Cardiac muscle cell (in vitro differentiated cells and primary cell): ENCODE results near the gene CELA3A. TPM values are rescaled to one million over a fixed set of nuclear protein-coding genes. Genes with fewer than 3 reads are reported as not detected.

ENCODE experiments used
- DNase-seq, 2 donors: peaks; one replicate each; pipeline versions ENCODE4 v3.0.0 to v3.0.0-alpha.2; 2010 to 2017; ENCODE audit warnings: low read depth in 1 of 2, low spot score in 1 of 2
- H3K27ac ChIP-seq: fragments of 200-600 bp; sonication (generic); 2 replicates; pipeline ENCODE4 v1.5.1; 2016
- H3K27me3 ChIP-seq: fragments of 200-600 bp; sonication (generic); 2 replicates; pipeline ENCODE4 v1.6.0; 2016; ENCODE audit warnings: control low read depth
- H3K36me3 ChIP-seq: fragments of 200-600 bp; sonication (generic); 2 replicates; pipeline ENCODE4 v1.5.1; 2016; ENCODE audit warnings: control low read depth
- H3K4me1 ChIP-seq: fragments of 200-600 bp; sonication (generic); 2 replicates; pipeline ENCODE4 v1.8.1; 2017; ENCODE audit warnings: low read depth, mild to moderate bottlenecking, mixed run types
- H3K4me3 ChIP-seq: fragments of 200-600 bp; sonication (generic); 2 replicates; pipeline ENCODE4 v1.5.1; 2016; ENCODE audit warnings: mild to moderate bottlenecking
- H3K9me3 ChIP-seq: fragments of 200-600 bp; sonication (generic); 2 replicates; pipeline ENCODE4 v1.5.1; 2017; ENCODE audit warnings: low read depth, mild to moderate bottlenecking, control low read depth
- polyA plus RNA-seq: library from polyadenylated mRNA; unstranded; fragments of >200 nt; fragmentation: Nextera tagmentation; extraction: Ambion mirVana; gene quantifications from 2 replicates; pipeline ENCODE4 v1.2.1, GENCODE V29; 2016
- total RNA-seq: library from RNA; depleted of rRNA; stranded (reverse); fragments of >200 nt; gene quantifications from 2 replicates; pipeline ENCODE4 v1.2.3, GENCODE V29; 2016
- TF ChIP-seq, protein P1 (sequence below): IDR thresholded peaks from 2 replicates; pipeline ENCODE4 v1.5.1; 2012; ENCODE audit warnings: low read depth, mild to moderate bottlenecking, low read length

CELA3A gene
- total and polyA plus RNA-seq, 2 experiments from 2014 or later = not detected

DNA sequence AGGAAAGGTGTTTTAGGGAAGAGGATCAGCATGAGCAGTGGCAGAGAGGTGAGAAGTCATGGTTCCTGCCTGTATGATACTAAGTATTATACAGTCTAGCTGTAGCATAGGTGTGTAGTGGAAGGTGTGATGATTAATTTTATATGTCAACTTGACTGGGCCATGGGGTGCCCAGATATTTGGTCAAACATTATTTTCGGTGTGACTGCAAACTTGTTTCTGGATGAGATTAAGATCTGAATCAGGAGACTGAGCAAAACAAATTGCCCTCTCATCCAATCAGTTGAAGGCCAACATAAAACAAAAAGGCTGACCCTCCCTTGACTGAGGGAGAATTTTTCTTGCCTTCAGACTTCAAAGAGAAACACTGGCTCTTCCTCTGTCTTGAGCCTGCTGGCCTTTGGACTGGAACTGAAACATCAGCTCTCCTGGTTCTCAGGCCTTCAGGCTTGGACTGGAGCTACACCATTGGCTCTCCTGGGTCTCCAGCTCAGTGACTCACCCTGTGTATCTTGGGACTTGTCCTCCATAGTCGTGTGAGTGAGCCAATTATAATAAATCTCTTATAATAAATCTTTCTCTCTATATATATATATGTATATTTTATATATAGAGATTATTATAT, 44.3 kb downstream of the CELA3A start:
- H3K4me3 ChIP-seq = no peak overlapping the region
- H3K27ac ChIP-seq = no peak overlapping the region
- H3K4me1 ChIP-seq = peaks cover 3% of the 10 kb centered on the region
- TF ChIP-seq, protein P1, sequence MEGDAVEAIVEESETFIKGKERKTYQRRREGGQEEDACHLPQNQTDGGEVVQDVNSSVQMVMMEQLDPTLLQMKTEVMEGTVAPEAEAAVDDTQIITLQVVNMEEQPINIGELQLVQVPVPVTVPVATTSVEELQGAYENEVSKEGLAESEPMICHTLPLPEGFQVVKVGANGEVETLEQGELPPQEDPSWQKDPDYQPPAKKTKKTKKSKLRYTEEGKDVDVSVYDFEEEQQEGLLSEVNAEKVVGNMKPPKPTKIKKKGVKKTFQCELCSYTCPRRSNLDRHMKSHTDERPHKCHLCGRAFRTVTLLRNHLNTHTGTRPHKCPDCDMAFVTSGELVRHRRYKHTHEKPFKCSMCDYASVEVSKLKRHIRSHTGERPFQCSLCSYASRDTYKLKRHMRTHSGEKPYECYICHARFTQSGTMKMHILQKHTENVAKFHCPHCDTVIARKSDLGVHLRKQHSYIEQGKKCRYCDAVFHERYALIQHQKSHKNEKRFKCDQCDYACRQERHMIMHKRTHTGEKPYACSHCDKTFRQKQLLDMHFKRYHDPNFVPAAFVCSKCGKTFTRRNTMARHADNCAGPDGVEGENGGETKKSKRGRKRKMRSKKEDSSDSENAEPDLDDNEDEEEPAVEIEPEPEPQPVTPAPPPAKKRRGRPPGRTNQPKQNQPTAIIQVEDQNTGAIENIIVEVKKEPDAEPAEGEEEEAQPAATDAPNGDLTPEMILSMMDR = no peak
- no peaks in the 10 kb centered on the region for H3K36me3 ChIP-seq
- DNase-seq = no peak
- no peaks in the 10 kb centered on the region for H3K9me3 ChIP-seq
- H3K27me3 ChIP-seq = no peaks in the 10 kb centered on the region

DNA sequence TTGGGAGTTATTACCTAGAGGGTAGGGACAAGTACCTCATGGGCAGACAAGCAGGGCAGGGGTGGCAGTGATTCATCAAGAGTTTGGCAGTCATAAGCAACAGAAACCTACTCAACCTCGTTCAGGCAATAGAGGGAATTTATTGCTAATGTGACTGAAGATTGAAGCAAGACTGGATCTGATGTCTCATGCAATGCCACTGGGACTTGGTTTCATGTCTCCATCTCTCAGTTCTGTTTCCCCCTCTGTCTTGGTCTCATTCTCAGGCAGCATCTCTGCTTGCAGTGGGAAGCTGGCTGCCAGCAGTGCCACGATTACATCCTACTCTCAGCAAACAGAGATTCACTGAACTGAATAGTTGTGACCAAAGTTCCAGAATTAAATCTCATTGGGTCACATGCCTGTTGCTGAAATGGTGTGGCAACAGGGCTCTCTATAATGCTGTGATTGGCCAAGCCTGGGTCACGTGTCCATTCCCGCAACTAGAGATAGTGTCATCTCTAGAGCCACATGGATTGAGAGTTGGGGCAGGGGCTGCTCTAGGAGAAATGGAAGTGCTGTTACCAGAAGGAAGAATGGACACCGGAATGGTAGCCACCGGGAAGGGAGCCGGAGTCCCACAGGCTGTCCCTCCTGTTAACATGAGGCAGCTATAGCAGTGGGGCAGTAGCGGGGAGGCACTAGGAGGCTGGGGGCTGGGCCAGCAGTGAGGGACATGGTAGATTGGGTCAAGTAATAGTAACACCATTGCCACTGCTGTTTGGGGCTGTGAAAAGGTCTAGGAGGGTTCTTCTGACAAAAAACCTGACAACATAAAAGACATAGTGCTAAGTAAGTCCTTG, 47.1 kb downstream of the CELA3A start:
- Histone ChIP-seq H3K36me3 (no peaks in the 10 kb centered on the region), H3K27ac (no peak overlapping the region), H3K4me3 (no peak overlapping the region), H3K4me1 (peaks cover 3% of the 10 kb centered on the region), H3K27me3 (no peaks in the 10 kb centered on the region), H3K9me3 (no peaks in the 10 kb centered on the region)
- DNase-seq = peak in 1 of 2 donors; percentile 44
- TF ChIP-seq, protein P1 = no peak

DNA sequence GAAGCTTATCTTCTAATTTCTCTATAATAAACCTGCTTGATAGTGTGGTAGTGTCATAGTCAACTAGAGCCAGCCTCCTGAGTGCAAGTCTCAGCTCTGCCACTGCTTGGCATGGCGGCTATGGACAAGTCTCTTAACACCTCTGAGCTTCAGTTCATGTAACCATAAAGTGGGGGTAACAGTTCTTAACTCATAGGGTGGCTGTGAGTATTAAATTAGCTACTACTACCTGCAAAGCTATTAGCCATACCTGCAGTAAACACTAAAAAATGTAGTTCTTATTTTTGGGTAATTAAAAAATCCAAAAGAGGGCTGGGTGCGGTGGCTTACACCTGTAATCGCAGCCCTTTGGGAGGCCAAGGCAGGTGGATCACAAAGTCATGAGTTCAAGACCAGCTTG, 48.9 kb downstream of the CELA3A start:
- DNase-seq = no peak

DNA sequence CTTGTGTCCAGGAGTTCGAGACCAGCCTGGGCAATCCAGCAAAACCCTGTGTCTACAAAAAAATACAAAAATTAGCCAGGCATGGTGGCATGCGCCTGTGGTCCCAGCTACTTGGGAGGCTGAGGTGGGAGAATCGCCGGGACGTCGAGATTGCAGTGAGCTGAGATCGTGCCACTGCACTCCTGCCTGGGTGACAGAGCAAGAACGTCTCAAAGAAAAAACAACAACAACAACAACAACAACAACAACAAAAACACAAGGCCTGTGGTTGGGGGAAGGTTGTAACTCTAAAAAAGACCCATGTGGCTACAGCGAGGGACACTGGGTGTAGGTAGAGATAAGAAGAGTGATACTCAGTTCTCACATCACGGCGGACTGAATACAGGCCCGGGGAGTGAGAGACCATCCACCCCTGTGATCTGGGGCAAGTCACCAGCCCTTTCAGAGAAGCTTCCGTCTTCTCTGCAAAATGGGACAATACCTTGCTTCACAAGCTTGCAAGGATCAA, 50.2 kb downstream of the CELA3A start:
- TF ChIP-seq, protein P1 = no peak
- no peak overlapping the region for H3K27ac ChIP-seq
- no peaks in the 10 kb centered on the region for H3K9me3 ChIP-seq
- no peaks in the 10 kb centered on the region for H3K27me3 ChIP-seq
- no peaks in the 10 kb centered on the region for H3K36me3 ChIP-seq
- H3K4me1 ChIP-seq = peaks cover 22% of the 10 kb centered on the region
- H3K4me3 ChIP-seq = no peak overlapping the region
- DNase-seq = no peak

More for the DNA sequence above, 48.9 kb downstream of the CELA3A start:
- no peaks in the 10 kb centered on the region for H3K27me3 ChIP-seq
- no peak overlapping the region for H3K4me3 ChIP-seq
- TF ChIP-seq, protein P1 = no peak
- H3K36me3 ChIP-seq = no peaks in the 10 kb centered on the region
- no peak overlapping the region for H3K27ac ChIP-seq
- H3K9me3 ChIP-seq = no peaks in the 10 kb centered on the region
- H3K4me1 ChIP-seq = peaks cover 8% of the 10 kb centered on the region

DNA sequence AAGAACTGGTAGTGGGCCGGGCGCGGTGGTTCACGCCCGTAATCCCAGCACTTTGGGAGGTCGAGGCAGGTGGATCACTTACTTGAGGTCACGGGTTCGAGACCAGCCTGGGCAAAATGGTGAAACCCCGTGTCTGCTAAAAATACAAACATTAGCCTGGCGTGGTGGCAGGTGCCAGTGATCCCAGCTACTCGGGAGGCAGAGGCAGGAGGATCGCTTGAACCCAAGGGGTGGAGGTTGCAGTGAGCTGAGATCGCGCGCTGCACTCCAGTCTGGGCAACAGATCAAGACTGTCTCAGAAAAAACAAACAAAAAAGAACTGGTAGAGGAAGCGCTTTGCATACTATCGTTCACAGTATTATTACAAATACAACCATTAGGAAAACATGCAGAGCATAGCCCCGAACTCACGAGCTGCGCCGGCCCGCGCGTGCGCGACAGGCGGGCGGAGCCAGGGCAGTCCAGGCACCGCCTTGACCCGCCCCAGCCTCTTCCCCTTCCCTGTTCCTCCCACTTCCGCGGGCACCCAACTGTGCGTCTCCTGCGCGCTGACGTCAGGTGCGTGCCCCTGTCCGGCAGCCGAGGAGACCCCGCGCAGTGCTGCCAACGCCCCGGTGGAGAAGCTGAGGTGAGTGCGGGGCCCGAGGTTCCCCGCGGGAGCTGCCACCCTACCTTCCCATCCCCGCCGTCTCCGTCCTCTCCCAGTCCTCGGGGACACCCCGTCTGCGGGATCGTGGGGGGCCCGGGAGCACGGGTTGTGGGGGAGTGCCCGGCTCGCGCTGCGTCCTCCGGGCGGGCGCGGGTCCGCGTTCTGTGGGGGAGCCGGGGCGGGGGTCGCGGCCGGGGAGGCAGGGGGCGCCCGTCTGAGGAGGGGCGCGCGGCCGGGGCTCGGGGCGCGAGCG, 50.9 kb downstream of the CELA3A start, which contains the start of gene CDC42:
CDC42 (plus strand) TSS at position 595 of the 902 bp plus-strand sequence. CDS start 25,770 bp downstream, outside the sequence.
- TF ChIP-seq, protein P1 = no peak
- peak within 1 kb of the TSS; percentile 87 for H3K4me3 ChIP-seq
- DNase-seq = peak; percentile 96 to 98
- no peaks in the 10 kb centered on the region for H3K9me3 ChIP-seq
- no peaks in the 10 kb centered on the region for H3K27me3 ChIP-seq
- H3K27ac ChIP-seq = peak within 1 kb of the TSS; percentile 100
- H3K4me1 ChIP-seq = peaks cover 24% of the 10 kb centered on the region
- no peaks in the 10 kb centered on the region for H3K36me3 ChIP-seq
